PC-9 (cell line): Measurements from ENCODE around the gene PLB1. TPM values are rescaled to one million over a fixed set of nuclear protein-coding genes. Genes with fewer than 3 reads are reported as not detected.

Experiments
- BruUV-seq: library from RNA; stranded (reverse); fragments of 400-500 nt; replicated peaks from 2 replicates; lab custom pipeline; 2021; lab: Mats Ljungman, UMichigan
- CTCF ChIA-PET: fragments of 300-600 bp; sonication (Branson Sonifier 250); formaldehyde crosslinking; loops from one replicate; lab custom pipeline; 2022; ENCODE audit warnings: antibody characterized with exemption; lab: Charles Lee
- POLR2A ChIA-PET: fragments of 300-600 bp; sonication (Branson Sonifier 250); formaldehyde crosslinking; loops from one replicate; lab custom pipeline; 2022; ENCODE audit warnings: antibody characterized with exemption; ENCODE audit not compliant: unreplicated experiment; lab: Charles Lee
- DNase-seq, 2 experiments: peaks; one replicate each; pipeline versions ENCODE4 v3.0.0 to v3.0.0-alpha.2; 2015 to 2022; ENCODE audit warnings: mixed read lengths in 1 of 2
- H2AFZ ChIP-seq: fragments of 200-600 bp; sonication (generic); 2 replicates; pipeline ENCODE4 v1.8.1; 2017; ENCODE audit warnings: antibody characterized with exemption
- H3F3A ChIP-seq: fragments of 200-600 bp; sonication (generic); 2 replicates; pipeline ENCODE4 v1.8.1; 2017; ENCODE audit warnings: antibody characterized with exemption, mild to moderate bottlenecking, low read depth; ENCODE audit not compliant: insufficient read depth
- H3K27ac ChIP-seq: fragments of 200-600 bp; sonication (generic); 2 replicates; pipeline ENCODE4 v1.6.1; 2016; ENCODE audit warnings: mixed run types
- H3K27me3 ChIP-seq: fragments of 200-600 bp; sonication (generic); 2 replicates; pipeline ENCODE4 v1.6.1; 2016; ENCODE audit warnings: low read depth, mixed run types; ENCODE audit not compliant: insufficient read depth
- H3K36me3 ChIP-seq: fragments of 200-600 bp; sonication (generic); 2 replicates; pipeline ENCODE4 v1.6.1; 2016; ENCODE audit warnings: low read depth, mixed run types
- H3K4me1 ChIP-seq: fragments of 200-600 bp; sonication (generic); replicated peaks from 2 replicates; pipeline ENCODE4 v1.6.1; 2016; ENCODE audit warnings: mixed run types; ENCODE audit not compliant: insufficient read depth
- H3K4me2 ChIP-seq: fragments of 200-600 bp; sonication (generic); 2 replicates; pipeline ENCODE4 v1.6.1; 2017; ENCODE audit warnings: mixed run types
- H3K4me3 ChIP-seq: fragments of 200-600 bp; sonication (generic); 2 replicates; pipeline ENCODE4 v1.6.1; 2016; ENCODE audit warnings: mixed run types
- H3K79me2 ChIP-seq: fragments of 200-600 bp; sonication (generic); 2 replicates; pipeline ENCODE4 v1.6.1; 2017; ENCODE audit warnings: low read depth, mixed run types
- H3K9me2 ChIP-seq: fragments of 200-600 bp; sonication (generic); 2 replicates; pipeline ENCODE4 v1.8.1; 2017; ENCODE audit warnings: mild to moderate bottlenecking; ENCODE audit not compliant: insufficient read depth
- H3K9me3 ChIP-seq: fragments of 200-600 bp; sonication (generic); 2 replicates; pipeline ENCODE4 v1.8.1; 2016; ENCODE audit warnings: low read depth; ENCODE audit not compliant: insufficient read depth
- H4K20me1 ChIP-seq: fragments of 200-600 bp; sonication (generic); 2 replicates; pipeline ENCODE4 v1.8.1; 2017; ENCODE audit not compliant: insufficient read depth
- EZH2 ChIP-seq: fragments of 200-600 bp; sonication (generic); IDR thresholded peaks from 2 replicates; pipeline ENCODE4 v1.8.0; 2017; ENCODE audit warnings: antibody characterized with exemption, low read depth
- intact Hi-C: fragments of 100-400 bp; cut with micrococcal nuclease; formaldehyde crosslinking; loops from one replicate; pipeline ENCODE4 v1.10.0; 2022; ENCODE audit not compliant: unreplicated experiment
- total RNA-seq: library from RNA; stranded (reverse); gene quantifications from 2 replicates; pipeline ENCODE4 v1.2.3, GENCODE V29; 2021
- TF ChIP-seq, protein P1 (sequence below): fragments of 200-600 bp; sonication (generic); conservative IDR thresholded peaks from 2 replicates; pipeline ENCODE4 v1.6.1; 2017; ENCODE audit warnings: mixed run types, antibody characterized with exemption, mild to moderate bottlenecking, moderate library complexity

The PLB1 gene
- total RNA-seq, 1 experiment from 2014 or later = 2.7 TPM

DNA sequence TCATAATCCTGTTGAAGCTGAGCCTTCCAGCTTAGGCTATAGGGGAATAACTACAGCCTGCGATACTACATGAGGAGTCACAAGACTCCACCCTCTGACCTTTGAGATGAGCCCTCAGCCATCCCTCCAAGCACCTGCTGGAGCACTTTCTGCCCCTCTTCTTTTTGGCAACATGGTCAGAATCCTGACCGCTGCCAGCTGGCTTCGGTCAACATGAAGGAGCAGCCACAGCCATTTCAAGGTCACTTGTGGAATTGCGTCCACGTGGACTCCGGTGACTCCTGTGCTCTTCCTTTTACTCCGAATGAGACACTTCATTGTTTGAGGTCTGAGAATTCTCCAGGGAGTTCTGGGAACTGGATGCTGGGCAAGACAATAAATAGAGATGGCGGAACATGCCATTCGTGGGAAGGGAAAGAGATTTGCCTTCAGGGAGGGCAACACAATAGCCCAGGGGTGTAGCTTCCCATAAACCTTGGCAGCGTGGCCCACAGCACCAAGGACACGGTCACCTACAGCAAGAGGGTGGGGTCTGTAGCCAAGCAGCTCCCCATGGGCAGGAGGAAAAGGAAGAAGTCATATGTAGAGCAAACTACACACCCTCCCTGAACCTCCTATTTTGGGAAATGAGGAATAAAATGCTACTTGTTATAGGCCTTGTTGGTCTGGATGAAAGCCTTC, 182.5 kb downstream of the PLB1 start:
- Histone ChIP-seq H4K20me1 (no peaks in the 10 kb centered on the region), H3K27ac (no peak overlapping the region), H3F3A (0 out of 2 replicates have a peak, but pooled peaks cover 3% of the 10 kb centered on the region), H3K9me2 (no peaks in the 10 kb centered on the region), H3K79me2 (no peaks in the 10 kb centered on the region), H3K4me1 (peaks cover 7% of the 10 kb centered on the region), H2AFZ (no peak overlapping the region), H3K36me3 (no peaks in the 10 kb centered on the region), H3K9me3 (no peaks in the 10 kb centered on the region), H3K4me2 (no peak overlapping the region), H3K27me3 (no peaks in the 10 kb centered on the region), H3K4me3 (no peak overlapping the region)
- no TSS peak for BruUV-seq
- intact Hi-C loops = no loop called here
- TF ChIP-seq EZH2 = no peak
- TF ChIP-seq, protein P1, sequence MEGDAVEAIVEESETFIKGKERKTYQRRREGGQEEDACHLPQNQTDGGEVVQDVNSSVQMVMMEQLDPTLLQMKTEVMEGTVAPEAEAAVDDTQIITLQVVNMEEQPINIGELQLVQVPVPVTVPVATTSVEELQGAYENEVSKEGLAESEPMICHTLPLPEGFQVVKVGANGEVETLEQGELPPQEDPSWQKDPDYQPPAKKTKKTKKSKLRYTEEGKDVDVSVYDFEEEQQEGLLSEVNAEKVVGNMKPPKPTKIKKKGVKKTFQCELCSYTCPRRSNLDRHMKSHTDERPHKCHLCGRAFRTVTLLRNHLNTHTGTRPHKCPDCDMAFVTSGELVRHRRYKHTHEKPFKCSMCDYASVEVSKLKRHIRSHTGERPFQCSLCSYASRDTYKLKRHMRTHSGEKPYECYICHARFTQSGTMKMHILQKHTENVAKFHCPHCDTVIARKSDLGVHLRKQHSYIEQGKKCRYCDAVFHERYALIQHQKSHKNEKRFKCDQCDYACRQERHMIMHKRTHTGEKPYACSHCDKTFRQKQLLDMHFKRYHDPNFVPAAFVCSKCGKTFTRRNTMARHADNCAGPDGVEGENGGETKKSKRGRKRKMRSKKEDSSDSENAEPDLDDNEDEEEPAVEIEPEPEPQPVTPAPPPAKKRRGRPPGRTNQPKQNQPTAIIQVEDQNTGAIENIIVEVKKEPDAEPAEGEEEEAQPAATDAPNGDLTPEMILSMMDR = no peak
- DNase-seq = no peak
- POLR2A ChIA-PET = no interaction called here
- CTCF ChIA-PET = no interaction called here

DNA sequence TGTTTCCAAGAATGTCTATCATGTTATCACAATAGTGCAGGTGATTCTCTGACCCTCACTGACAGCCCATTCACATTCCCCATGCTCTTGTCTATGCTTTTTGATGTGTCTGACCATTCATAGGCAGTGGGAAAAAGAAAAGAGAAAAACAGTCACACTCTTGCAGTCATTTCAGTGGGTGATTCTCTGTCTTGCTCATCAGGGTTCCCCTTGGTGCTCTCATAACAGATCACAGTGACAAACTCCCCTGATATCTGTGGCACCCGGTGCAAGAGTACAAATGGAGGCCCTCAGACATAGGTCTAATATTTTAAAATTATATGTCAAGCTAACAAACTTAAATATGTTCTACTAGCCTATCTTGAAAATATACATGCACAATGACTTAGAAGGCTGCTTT, 183.1 kb downstream of the PLB1 start:
- ChIA-PET POLR2A (no interaction called here), CTCF (no interaction called here)
- H3K4me2 ChIP-seq = no peak overlapping the region
- H3K4me1 ChIP-seq = peaks cover 14% of the 10 kb centered on the region
- H3F3A ChIP-seq = 0 out of 2 replicates have a peak, but pooled peaks cover 3% of the 10 kb centered on the region
- BruUV-seq = no TSS peak
- intact Hi-C loops = no loop called here
- no peaks in the 10 kb centered on the region for H3K36me3 ChIP-seq
- no peaks in the 10 kb centered on the region for H3K9me3 ChIP-seq
- no peak overlapping the region for H2AFZ ChIP-seq
- H3K4me3 ChIP-seq = no peak overlapping the region
- TF ChIP-seq, protein P1 = no peak
- TF ChIP-seq EZH2 = no peak
- H3K27ac ChIP-seq = no peak overlapping the region
- H3K79me2 ChIP-seq = no peaks in the 10 kb centered on the region
- H3K9me2 ChIP-seq = no peaks in the 10 kb centered on the region
- no peaks in the 10 kb centered on the region for H3K27me3 ChIP-seq
- H4K20me1 ChIP-seq = no peaks in the 10 kb centered on the region
- DNase-seq = no peak

DNA sequence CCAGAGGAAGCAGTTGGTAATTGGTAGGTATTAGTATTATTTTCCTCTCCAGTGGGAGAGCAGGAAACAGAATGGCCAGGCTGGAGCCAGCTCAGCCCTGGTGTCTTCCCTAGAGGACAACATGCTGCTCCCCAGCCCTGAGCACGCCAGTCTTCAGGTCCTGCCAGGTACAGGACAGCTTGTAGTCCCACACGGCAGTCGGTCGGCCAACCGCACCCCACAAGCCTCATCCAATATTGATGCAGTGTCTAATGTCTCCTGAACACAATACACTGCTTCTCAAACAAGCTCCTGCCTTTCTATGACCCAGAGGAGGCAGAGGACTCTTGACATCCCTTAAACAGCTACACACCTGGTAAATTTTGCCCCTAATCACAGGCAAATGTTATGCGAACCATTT, 184.8 kb downstream of the PLB1 start:
- H3K4me2 ChIP-seq = no peak overlapping the region
- TF ChIP-seq, protein P1 = no peak
- no peaks in the 10 kb centered on the region for H3K9me2 ChIP-seq
- intact Hi-C loops = no loop called here
- BruUV-seq = no TSS peak
- ChIA-PET POLR2A (no interaction called here), CTCF (no interaction called here)
- H4K20me1 ChIP-seq = no peaks in the 10 kb centered on the region
- no peak overlapping the region for H3K4me3 ChIP-seq
- DNase-seq = no peak
- no peak overlapping the region for H3K27ac ChIP-seq
- H3K36me3 ChIP-seq = no peaks in the 10 kb centered on the region
- H3K9me3 ChIP-seq = no peaks in the 10 kb centered on the region
- H2AFZ ChIP-seq = no peak overlapping the region
- H3K79me2 ChIP-seq = no peaks in the 10 kb centered on the region
- H3K4me1 ChIP-seq = peaks cover 22% of the 10 kb centered on the region
- H3K27me3 ChIP-seq = no peaks in the 10 kb centered on the region
- H3F3A ChIP-seq = 0 out of 2 replicates have a peak, but pooled peaks cover 3% of the 10 kb centered on the region
